ENCODE data around the gene TIMP4. TPM values are rescaled to one million over a fixed set of nuclear protein-coding genes. Genes with fewer than 3 reads are reported as not detected.

Gene TIMP4
- polyA plus RNA-seq, 1 of the 3 experiments (the other 2 are of a cell fraction), result not detected

GRCh38 chr3:12188328-12188648, 29.6 kb upstream of the TIMP4 start:
- H3K4me2 ChIP-seq, result peak overlapping the region; percentile 58; the same call in 1 of the 2 replicates
- 96% methylated on average over 4 of the region's 4 CpGs for WGBS (ENCODE audit: low lambda C conversion rate)
- no peaks in the 10 kb centered on the region for H4K20me1 ChIP-seq (ENCODE audit: insufficient read depth)
- peak overlapping the region; percentile 52; the same call in 1 of the 2 replicates for H2AFZ ChIP-seq (ENCODE audit: low read depth)
- TF ChIP-seq EP300 (IDR thresholded peaks at IDR 0.05; ENCODE audit: borderline replicate concordance in 1 of 2, low read depth in 1 of 2, low read length in 1 of 2), result no peak
- TF ChIP-seq, protein P1, sequence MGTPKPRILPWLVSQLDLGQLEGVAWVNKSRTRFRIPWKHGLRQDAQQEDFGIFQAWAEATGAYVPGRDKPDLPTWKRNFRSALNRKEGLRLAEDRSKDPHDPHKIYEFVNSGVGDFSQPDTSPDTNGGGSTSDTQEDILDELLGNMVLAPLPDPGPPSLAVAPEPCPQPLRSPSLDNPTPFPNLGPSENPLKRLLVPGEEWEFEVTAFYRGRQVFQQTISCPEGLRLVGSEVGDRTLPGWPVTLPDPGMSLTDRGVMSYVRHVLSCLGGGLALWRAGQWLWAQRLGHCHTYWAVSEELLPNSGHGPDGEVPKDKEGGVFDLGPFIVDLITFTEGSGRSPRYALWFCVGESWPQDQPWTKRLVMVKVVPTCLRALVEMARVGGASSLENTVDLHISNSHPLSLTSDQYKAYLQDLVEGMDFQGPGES (IDR thresholded peaks at IDR 0.05; ENCODE audit: low read depth, low read length), result no peak
- TF ChIP-seq RCOR1 (IDR thresholded peaks at IDR 0.05; ENCODE audit: low read length), result no peak
- H3K4me3 ChIP-seq (ENCODE audit: low read depth in 2 of 2, low read length in 1 of 2), result no peak overlapping the region
- no peak for DNase-seq
- ChIA-PET POLR2A (no interaction called here), CTCF (interaction anchor here (2.0 to 2.6 kb wide), 2 partner anchors 9 to 12 kb away, joined by 8 to 22 read pairs; no protein-coding TSS in a partner anchor)
- no peaks in the 10 kb centered on the region for H3K9me2 ChIP-seq
- no peaks in the 10 kb centered on the region for H3K36me3 ChIP-seq (replicated peaks in 1 of 2; ENCODE audit: control insufficient read depth in 1 of 2, insufficient read depth in 2 of 2, low read length in 1 of 2)
- H3K9me3 ChIP-seq, result no peaks in the 10 kb centered on the region
- H3K9ac ChIP-seq, result peak overlapping the region; percentile 44; the same call in 1 of the 2 replicates
- H3F3A ChIP-seq (replicated peaks; ENCODE audit: insufficient read depth), result peaks cover 18% of the 10 kb centered on the region
- H3K27me3 ChIP-seq (ENCODE audit: insufficient read depth), result no peaks in the 10 kb centered on the region
- H3K79me2 ChIP-seq (ENCODE audit: insufficient read depth), result no peaks in the 10 kb centered on the region
- peaks cover 0 to 28% of the 10 kb centered on the region in 2 experiments for H3K4me1 ChIP-seq (ENCODE audit: control insufficient read depth in 1 of 2, insufficient read depth in 2 of 2, low read depth in 1 of 2, low read length in 1 of 2)
- peak overlapping the region in 1 of 2 experiments; percentile 85; a peak in 2 of 4 replicates for H3K27ac ChIP-seq (ENCODE audit: low read depth in 2 of 2, low read length in 1 of 2)

GRCh38 chr3:12187448-12188327, 29.0 kb upstream of the TIMP4 start:
- ChIA-PET POLR2A (no interaction called here), CTCF (interaction anchor here (0.8 to 2.6 kb wide), 5 partner anchors 9 to 292 kb away, joined by 3 to 22 read pairs (median 4); no protein-coding TSS in a partner anchor)
- Histone ChIP-seq H2AFZ (ENCODE audit: low read depth) (peak overlapping the region; percentile 52), H4K20me1 (ENCODE audit: insufficient read depth) (no peaks in the 10 kb centered on the region), H3K36me3 (replicated peaks in 1 of 2; ENCODE audit: control insufficient read depth in 1 of 2, insufficient read depth in 2 of 2, low read length in 1 of 2) (no peaks in the 10 kb centered on the region), H3K27me3 (ENCODE audit: insufficient read depth) (no peaks in the 10 kb centered on the region), H3F3A (replicated peaks; ENCODE audit: insufficient read depth) (peaks cover 12% of the 10 kb centered on the region), H3K27ac (ENCODE audit: low read depth in 2 of 2, low read length in 1 of 2) (peak overlapping the region in 1 of 2 experiments; percentile 85; a peak in 2 of 4 replicates), H3K4me2 (peak overlapping the region; percentile 58), H3K4me3 (ENCODE audit: low read depth in 2 of 2, low read length in 1 of 2) (no peak overlapping the region), H3K9ac (peak overlapping the region; percentile 44; the same call in 1 of the 2 replicates), H3K79me2 (ENCODE audit: insufficient read depth) (no peaks in the 10 kb centered on the region), H3K9me3 (no peaks in the 10 kb centered on the region), H3K9me2 (no peaks in the 10 kb centered on the region), H3K4me1 (ENCODE audit: control insufficient read depth in 1 of 2, insufficient read depth in 2 of 2, low read depth in 1 of 2, low read length in 1 of 2) (peaks cover 0 to 22% of the 10 kb centered on the region in 2 experiments; a peak in 3 of 4 replicates)
- TF ChIP-seq JUND (IDR thresholded peaks at IDR 0.05) (peak; percentile 25; the same call in 1 of the 2 replicates), FOXM1 (IDR thresholded peaks at IDR 0.05; ENCODE audit: low read depth) (no peak), NFIC (IDR thresholded peaks at IDR 0.05; ENCODE audit: borderline replicate concordance) (no peak), FOXJ3 (CRISPR knock-in tag; IDR thresholded peaks at IDR 0.05) (no peak), SIN3A (IDR thresholded peaks at IDR 0.05; ENCODE audit: borderline replicate concordance, low read depth, low read length) (no peak), CHD2 (IDR thresholded peaks at IDR 0.05; ENCODE audit: low read length, partially characterized antibody) (no peak), GABPA (IDR thresholded peaks at IDR 0.05; ENCODE audit: low read depth) (no peak), POLR2AphosphoS5 (IDR thresholded peaks at IDR 0.05; ENCODE audit: low read depth, low read length) (no peak), RAD21 (IDR thresholded peaks at IDR 0.05; ENCODE audit: low read length) (no peak), RXRA (IDR thresholded peaks at IDR 0.05; ENCODE audit: borderline replicate concordance, low read depth) (no peak), TCF12 (IDR thresholded peaks at IDR 0.05) (no peak), FOSL2 (IDR thresholded peaks at IDR 0.05; ENCODE audit: borderline replicate concordance, low read depth) (peak; percentile 27; the same call in 1 of the 2 replicates), MAX (IDR thresholded peaks at IDR 0.05; ENCODE audit: low read depth) (no peak), SMC3 (IDR thresholded peaks at IDR 0.05; ENCODE audit: low read depth, low read length) (no peak), USF1 (IDR thresholded peaks at IDR 0.05; ENCODE audit: borderline replicate concordance, low read depth) (no peak), EZH2phosphoT487 (IDR thresholded peaks at IDR 0.05; ENCODE audit: borderline replicate concordance, low read depth) (no peak)
- TF ChIP-seq, protein P1 (IDR thresholded peaks at IDR 0.05; ENCODE audit: low read depth, low read length), result no peak
- DNase-seq, result no peak
- 59% methylated on average over 5 of the region's 7 CpGs for WGBS (ENCODE audit: low lambda C conversion rate)

Data from SK-N-SH (cell line).